ENCODE results near the gene EIF4E2.

The EIF4E2 gene

DNA sequence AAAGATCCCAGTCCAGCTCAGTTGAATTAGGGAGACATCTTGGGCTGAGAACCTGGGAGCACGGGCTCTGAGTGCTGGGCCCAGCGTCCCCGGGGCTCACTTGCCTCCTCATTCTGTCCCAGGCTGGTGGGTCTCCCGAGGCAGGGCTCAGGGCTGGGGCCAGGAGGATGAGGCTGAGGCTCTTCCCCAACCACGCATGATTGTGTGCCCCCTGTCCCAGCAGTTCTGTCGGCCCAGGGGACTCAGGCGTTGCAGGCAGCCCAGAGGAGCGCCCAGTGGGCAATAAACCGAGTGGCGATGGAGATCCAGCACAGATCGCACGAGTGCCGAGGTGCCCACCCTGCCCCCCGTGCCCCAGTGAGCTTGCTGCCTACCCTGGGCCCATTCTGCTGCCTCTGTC, 29.4 kb upstream of the EIF4E2 start:
- peaks cover 3% of the 10 kb centered on the region; the same call in 1 of the 2 replicates for H3K27me3 ChIP-seq (ENCODE audit: insufficient read depth, low read length)

DNA sequence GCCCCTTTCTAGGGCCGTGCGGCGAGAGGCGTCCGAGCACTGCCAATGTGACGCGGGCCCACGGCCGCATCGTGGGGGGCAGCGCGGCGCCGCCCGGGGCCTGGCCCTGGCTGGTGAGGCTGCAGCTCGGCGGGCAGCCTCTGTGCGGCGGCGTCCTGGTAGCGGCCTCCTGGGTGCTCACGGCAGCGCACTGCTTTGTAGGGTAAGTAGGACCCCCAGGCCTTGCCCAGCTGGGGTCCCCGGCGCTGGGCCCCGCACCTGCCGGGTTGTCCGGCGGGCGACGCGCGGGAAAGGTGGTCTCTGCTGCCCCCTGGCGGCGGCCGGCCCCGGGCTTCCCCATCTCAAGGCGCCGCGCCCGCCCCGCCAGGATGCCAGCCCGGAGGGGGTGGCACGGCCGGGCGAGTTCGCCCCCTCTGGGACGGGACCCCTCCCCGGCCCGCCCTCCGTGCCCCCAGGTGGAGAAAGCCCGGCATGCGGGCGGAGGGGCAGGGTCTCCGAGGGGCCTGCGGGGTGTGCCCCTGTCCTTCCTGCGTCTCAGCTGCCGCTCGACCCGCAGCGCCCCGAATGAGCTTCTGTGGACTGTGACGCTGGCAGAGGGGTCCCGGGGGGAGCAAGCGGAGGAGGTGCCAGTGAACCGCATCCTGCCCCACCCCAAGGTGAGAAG, 28.4 kb upstream of the EIF4E2 start:
- H3K4me2 ChIP-seq (ENCODE audit: low read length), result no peak overlapping the region
- no peak overlapping the region for H3K9ac ChIP-seq (ENCODE audit: low read length)
- no peak overlapping the region for H3K4me3 ChIP-seq (ENCODE audit: low read depth, low read length, poor library complexity, severe bottlenecking)

More for the DNA sequence above, 29.4 kb upstream of the EIF4E2 start:
- Histone ChIP-seq H3K36me3 (ENCODE audit: insufficient read depth, low read length) (no peaks in the 10 kb centered on the region), H3K9me2 (ENCODE audit: low read depth, low read length) (no peaks in the 10 kb centered on the region), H3K9me3 (ENCODE audit: low read length) (no peaks in the 10 kb centered on the region), H3K4me2 (ENCODE audit: low read length) (no peak overlapping the region), H3K4me3 (ENCODE audit: low read depth, low read length, poor library complexity, severe bottlenecking) (no peak overlapping the region), H3K79me2 (ENCODE audit: insufficient read depth, low read length) (no peaks in the 10 kb centered on the region), H2AFZ (ENCODE audit: low read length) (no peak overlapping the region), H3K27ac (ENCODE audit: low read depth, low read length, poor library complexity, severe bottlenecking) (no peak overlapping the region), H3F3A (ENCODE audit: insufficient read depth, low read length) (no peaks in the 10 kb centered on the region), H3K9ac (ENCODE audit: low read length) (no peak overlapping the region), H4K20me1 (ENCODE audit: insufficient read depth, low read length) (no peaks in the 10 kb centered on the region), H3K4me1 (ENCODE audit: insufficient read depth, low read length, severe bottlenecking) (no peaks in the 10 kb centered on the region)
- TF ChIP-seq EZH2 (IDR thresholded peaks at IDR 0.05; ENCODE audit: borderline replicate concordance, low read length), result no peak
- TF ChIP-seq, protein P1, sequence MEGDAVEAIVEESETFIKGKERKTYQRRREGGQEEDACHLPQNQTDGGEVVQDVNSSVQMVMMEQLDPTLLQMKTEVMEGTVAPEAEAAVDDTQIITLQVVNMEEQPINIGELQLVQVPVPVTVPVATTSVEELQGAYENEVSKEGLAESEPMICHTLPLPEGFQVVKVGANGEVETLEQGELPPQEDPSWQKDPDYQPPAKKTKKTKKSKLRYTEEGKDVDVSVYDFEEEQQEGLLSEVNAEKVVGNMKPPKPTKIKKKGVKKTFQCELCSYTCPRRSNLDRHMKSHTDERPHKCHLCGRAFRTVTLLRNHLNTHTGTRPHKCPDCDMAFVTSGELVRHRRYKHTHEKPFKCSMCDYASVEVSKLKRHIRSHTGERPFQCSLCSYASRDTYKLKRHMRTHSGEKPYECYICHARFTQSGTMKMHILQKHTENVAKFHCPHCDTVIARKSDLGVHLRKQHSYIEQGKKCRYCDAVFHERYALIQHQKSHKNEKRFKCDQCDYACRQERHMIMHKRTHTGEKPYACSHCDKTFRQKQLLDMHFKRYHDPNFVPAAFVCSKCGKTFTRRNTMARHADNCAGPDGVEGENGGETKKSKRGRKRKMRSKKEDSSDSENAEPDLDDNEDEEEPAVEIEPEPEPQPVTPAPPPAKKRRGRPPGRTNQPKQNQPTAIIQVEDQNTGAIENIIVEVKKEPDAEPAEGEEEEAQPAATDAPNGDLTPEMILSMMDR (IDR thresholded peaks at IDR 0.05; ENCODE audit: low read length), result no peak

DNA sequence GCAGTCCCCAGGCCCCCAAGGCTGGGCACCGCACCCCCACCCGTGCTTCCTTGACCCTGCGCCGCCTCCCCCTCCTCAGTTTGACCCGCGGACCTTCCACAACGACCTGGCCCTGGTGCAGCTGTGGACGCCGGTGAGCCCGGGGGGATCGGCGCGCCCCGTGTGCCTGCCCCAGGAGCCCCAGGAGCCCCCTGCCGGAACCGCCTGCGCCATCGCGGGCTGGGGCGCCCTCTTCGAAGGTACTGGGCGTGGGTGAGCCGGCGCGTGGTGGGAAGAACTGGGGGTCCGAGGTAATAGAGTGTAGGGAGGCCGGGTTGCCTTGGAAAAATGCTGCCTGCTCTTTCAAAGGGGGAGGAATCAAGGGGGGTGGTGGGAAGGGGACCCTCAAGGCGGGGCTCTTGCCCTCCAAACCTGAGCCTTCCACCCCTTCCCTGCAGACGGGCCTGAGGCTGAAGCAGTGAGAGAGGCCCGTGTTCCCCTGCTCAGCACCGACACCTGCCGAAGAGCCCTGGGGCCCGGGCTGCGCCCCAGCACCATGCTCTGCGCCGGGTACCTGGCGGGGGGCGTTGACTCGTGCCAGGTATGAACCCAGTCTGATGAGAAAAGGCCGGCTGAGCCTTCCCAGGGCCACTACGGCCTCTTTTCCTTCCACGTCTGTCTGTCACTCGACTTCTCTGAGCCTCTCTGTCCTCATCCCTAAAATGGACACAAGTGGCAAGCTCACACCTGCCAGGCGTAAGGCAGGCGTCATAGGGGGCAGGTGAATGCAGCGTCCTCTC, 27.7 kb upstream of the EIF4E2 start:
- H3K27me3 ChIP-seq (ENCODE audit: insufficient read depth, low read length), result peaks cover 3% of the 10 kb centered on the region; the same call in 1 of the 2 replicates
- no peak overlapping the region for H2AFZ ChIP-seq (ENCODE audit: low read length)

More for the DNA sequence above, 28.4 kb upstream of the EIF4E2 start:
- Histone ChIP-seq H3K9me2 (ENCODE audit: low read depth, low read length) (no peaks in the 10 kb centered on the region), H2AFZ (ENCODE audit: low read length) (no peak overlapping the region), H3F3A (ENCODE audit: insufficient read depth, low read length) (no peaks in the 10 kb centered on the region), H3K36me3 (ENCODE audit: insufficient read depth, low read length) (no peaks in the 10 kb centered on the region), H3K27me3 (ENCODE audit: insufficient read depth, low read length) (peaks cover 3% of the 10 kb centered on the region; the same call in 1 of the 2 replicates), H4K20me1 (ENCODE audit: insufficient read depth, low read length) (no peaks in the 10 kb centered on the region), H3K79me2 (ENCODE audit: insufficient read depth, low read length) (no peaks in the 10 kb centered on the region), H3K27ac (ENCODE audit: low read depth, low read length, poor library complexity, severe bottlenecking) (no peak overlapping the region), H3K4me1 (ENCODE audit: insufficient read depth, low read length, severe bottlenecking) (no peaks in the 10 kb centered on the region), H3K9me3 (ENCODE audit: low read length) (no peaks in the 10 kb centered on the region)
- TF ChIP-seq EZH2 (IDR thresholded peaks at IDR 0.05; ENCODE audit: borderline replicate concordance, low read length), result no peak
- TF ChIP-seq, protein P1 (IDR thresholded peaks at IDR 0.05; ENCODE audit: low read length), result peak; percentile 59

More for the DNA sequence above, 27.7 kb upstream of the EIF4E2 start:
- Histone ChIP-seq H3K9me2 (ENCODE audit: low read depth, low read length) (no peaks in the 10 kb centered on the region), H3F3A (ENCODE audit: insufficient read depth, low read length) (no peaks in the 10 kb centered on the region), H3K4me3 (ENCODE audit: low read depth, low read length, poor library complexity, severe bottlenecking) (no peak overlapping the region), H3K9me3 (ENCODE audit: low read length) (no peaks in the 10 kb centered on the region), H4K20me1 (ENCODE audit: insufficient read depth, low read length) (no peaks in the 10 kb centered on the region), H3K79me2 (ENCODE audit: insufficient read depth, low read length) (no peaks in the 10 kb centered on the region), H3K4me1 (ENCODE audit: insufficient read depth, low read length, severe bottlenecking) (no peaks in the 10 kb centered on the region), H3K9ac (ENCODE audit: low read length) (no peak overlapping the region), H3K27ac (ENCODE audit: low read depth, low read length, poor library complexity, severe bottlenecking) (no peak overlapping the region), H3K4me2 (ENCODE audit: low read length) (no peak overlapping the region), H3K36me3 (ENCODE audit: insufficient read depth, low read length) (no peaks in the 10 kb centered on the region)
- TF ChIP-seq, protein P1 (IDR thresholded peaks at IDR 0.05; ENCODE audit: low read length), result no peak
- TF ChIP-seq EZH2 (IDR thresholded peaks at IDR 0.05; ENCODE audit: borderline replicate concordance, low read length), result no peak

All from OCI-LY1 (cell line).